ENCODE data around the gene ZNF622.

Gene ZNF622

GRCh38 chr5:16411741-16412455 is 53.7 kb downstream of the ZNF622 start:
- no peaks in the 10 kb centered on the region for H3K9me2 ChIP-seq (ENCODE audit: low read depth, low read length)
- no peaks in the 10 kb centered on the region for H3K9me3 ChIP-seq (ENCODE audit: low read length)

GRCh38 chr5:16411235-16411634 is 54.4 kb downstream of the ZNF622 start:
- H3K27ac ChIP-seq (ENCODE audit: low read depth, low read length, poor library complexity, severe bottlenecking) = no peak overlapping the region
- no peaks in the 10 kb centered on the region for H3K9me3 ChIP-seq (ENCODE audit: low read length)
- no peak overlapping the region for H3K9ac ChIP-seq (ENCODE audit: low read length)
- TF ChIP-seq EZH2 (IDR thresholded peaks at IDR 0.05; ENCODE audit: borderline replicate concordance, low read length) = no peak
- TF ChIP-seq, protein P1, sequence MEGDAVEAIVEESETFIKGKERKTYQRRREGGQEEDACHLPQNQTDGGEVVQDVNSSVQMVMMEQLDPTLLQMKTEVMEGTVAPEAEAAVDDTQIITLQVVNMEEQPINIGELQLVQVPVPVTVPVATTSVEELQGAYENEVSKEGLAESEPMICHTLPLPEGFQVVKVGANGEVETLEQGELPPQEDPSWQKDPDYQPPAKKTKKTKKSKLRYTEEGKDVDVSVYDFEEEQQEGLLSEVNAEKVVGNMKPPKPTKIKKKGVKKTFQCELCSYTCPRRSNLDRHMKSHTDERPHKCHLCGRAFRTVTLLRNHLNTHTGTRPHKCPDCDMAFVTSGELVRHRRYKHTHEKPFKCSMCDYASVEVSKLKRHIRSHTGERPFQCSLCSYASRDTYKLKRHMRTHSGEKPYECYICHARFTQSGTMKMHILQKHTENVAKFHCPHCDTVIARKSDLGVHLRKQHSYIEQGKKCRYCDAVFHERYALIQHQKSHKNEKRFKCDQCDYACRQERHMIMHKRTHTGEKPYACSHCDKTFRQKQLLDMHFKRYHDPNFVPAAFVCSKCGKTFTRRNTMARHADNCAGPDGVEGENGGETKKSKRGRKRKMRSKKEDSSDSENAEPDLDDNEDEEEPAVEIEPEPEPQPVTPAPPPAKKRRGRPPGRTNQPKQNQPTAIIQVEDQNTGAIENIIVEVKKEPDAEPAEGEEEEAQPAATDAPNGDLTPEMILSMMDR (IDR thresholded peaks at IDR 0.05; ENCODE audit: low read length) = no peak
- no peaks in the 10 kb centered on the region for H4K20me1 ChIP-seq (ENCODE audit: insufficient read depth, low read length)
- H3K27me3 ChIP-seq (ENCODE audit: insufficient read depth, low read length) = no peaks in the 10 kb centered on the region
- H3K79me2 ChIP-seq (ENCODE audit: insufficient read depth, low read length) = no peaks in the 10 kb centered on the region
- H3K4me3 ChIP-seq (ENCODE audit: low read depth, low read length, poor library complexity, severe bottlenecking) = no peak overlapping the region
- no peak overlapping the region for H3K4me2 ChIP-seq (ENCODE audit: low read length)
- no peaks in the 10 kb centered on the region for H3K9me2 ChIP-seq (ENCODE audit: low read depth, low read length)
- H3K4me1 ChIP-seq (ENCODE audit: insufficient read depth, low read length, severe bottlenecking) = no peaks in the 10 kb centered on the region
- H3F3A ChIP-seq (ENCODE audit: insufficient read depth, low read length) = no peaks in the 10 kb centered on the region
- no peak overlapping the region for H2AFZ ChIP-seq (ENCODE audit: low read length)
- no peaks in the 10 kb centered on the region for H3K36me3 ChIP-seq (ENCODE audit: insufficient read depth, low read length)

More at GRCh38 chr5:16411741-16412455, 53.7 kb downstream of the ZNF622 start:
- no peak overlapping the region for H3K27ac ChIP-seq (ENCODE audit: low read depth, low read length, poor library complexity, severe bottlenecking)
- no peaks in the 10 kb centered on the region for H3K79me2 ChIP-seq (ENCODE audit: insufficient read depth, low read length)
- no peaks in the 10 kb centered on the region for H3K4me1 ChIP-seq (ENCODE audit: insufficient read depth, low read length, severe bottlenecking)
- no peaks in the 10 kb centered on the region for H4K20me1 ChIP-seq (ENCODE audit: insufficient read depth, low read length)
- TF ChIP-seq EZH2 (IDR thresholded peaks at IDR 0.05; ENCODE audit: borderline replicate concordance, low read length) = no peak
- TF ChIP-seq, protein P1 (IDR thresholded peaks at IDR 0.05; ENCODE audit: low read length) = no peak
- no peak overlapping the region for H2AFZ ChIP-seq (ENCODE audit: low read length)
- H3K27me3 ChIP-seq (ENCODE audit: insufficient read depth, low read length) = no peaks in the 10 kb centered on the region
- H3K4me3 ChIP-seq (ENCODE audit: low read depth, low read length, poor library complexity, severe bottlenecking) = no peak overlapping the region
- H3K4me2 ChIP-seq (ENCODE audit: low read length) = no peak overlapping the region
- H3K9ac ChIP-seq (ENCODE audit: low read length) = no peak overlapping the region
- no peaks in the 10 kb centered on the region for H3F3A ChIP-seq (ENCODE audit: insufficient read depth, low read length)
- H3K36me3 ChIP-seq (ENCODE audit: insufficient read depth, low read length) = no peaks in the 10 kb centered on the region

DNA sequence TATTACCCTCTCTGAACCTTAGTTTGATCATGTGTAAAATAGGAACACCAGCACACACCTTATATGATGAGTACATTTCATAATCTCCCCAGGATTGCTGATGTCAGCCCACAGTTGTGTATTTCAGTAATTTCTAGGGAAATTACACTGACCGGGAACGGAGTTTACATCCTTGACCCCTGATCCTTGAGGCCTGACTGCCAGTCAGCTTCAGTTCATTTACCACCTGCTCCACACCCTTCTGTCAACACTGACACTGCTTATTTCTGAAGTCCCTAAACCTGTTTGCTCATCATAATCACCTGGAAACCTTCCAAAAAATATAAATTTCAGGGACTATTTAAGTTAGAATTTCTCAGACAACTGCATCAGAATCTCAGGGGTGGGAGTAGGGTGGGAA is 55.3 kb downstream of the ZNF622 start:
- Histone ChIP-seq H3K79me2 (ENCODE audit: insufficient read depth, low read length) (no peaks in the 10 kb centered on the region), H3K9ac (ENCODE audit: low read length) (no peak overlapping the region), H2AFZ (ENCODE audit: low read length) (no peak overlapping the region), H3K27ac (ENCODE audit: low read depth, low read length, poor library complexity, severe bottlenecking) (no peak overlapping the region), H3K36me3 (ENCODE audit: insufficient read depth, low read length) (no peaks in the 10 kb centered on the region), H3K9me3 (ENCODE audit: low read length) (no peaks in the 10 kb centered on the region), H3F3A (ENCODE audit: insufficient read depth, low read length) (no peaks in the 10 kb centered on the region), H4K20me1 (ENCODE audit: insufficient read depth, low read length) (no peaks in the 10 kb centered on the region), H3K9me2 (ENCODE audit: low read depth, low read length) (no peaks in the 10 kb centered on the region), H3K4me1 (ENCODE audit: insufficient read depth, low read length, severe bottlenecking) (no peaks in the 10 kb centered on the region), H3K4me3 (ENCODE audit: low read depth, low read length, poor library complexity, severe bottlenecking) (no peak overlapping the region), H3K27me3 (ENCODE audit: insufficient read depth, low read length) (no peaks in the 10 kb centered on the region), H3K4me2 (ENCODE audit: low read length) (no peak overlapping the region)
- TF ChIP-seq, protein P1 (IDR thresholded peaks at IDR 0.05; ENCODE audit: low read length) = no peak
- TF ChIP-seq EZH2 (IDR thresholded peaks at IDR 0.05; ENCODE audit: borderline replicate concordance, low read length) = no peak
